ENCODE measurements around the gene ELP1. TPM values are rescaled to one million over a fixed set of nuclear protein-coding genes. Genes with fewer than 3 reads are reported as not detected.

The ELP1 gene
- polyA plus RNA-seq, 1 donor (not counting 4 experiments of a cell fraction or from before 2014, with no cell fraction given) = 49.6 TPM

DNA sequence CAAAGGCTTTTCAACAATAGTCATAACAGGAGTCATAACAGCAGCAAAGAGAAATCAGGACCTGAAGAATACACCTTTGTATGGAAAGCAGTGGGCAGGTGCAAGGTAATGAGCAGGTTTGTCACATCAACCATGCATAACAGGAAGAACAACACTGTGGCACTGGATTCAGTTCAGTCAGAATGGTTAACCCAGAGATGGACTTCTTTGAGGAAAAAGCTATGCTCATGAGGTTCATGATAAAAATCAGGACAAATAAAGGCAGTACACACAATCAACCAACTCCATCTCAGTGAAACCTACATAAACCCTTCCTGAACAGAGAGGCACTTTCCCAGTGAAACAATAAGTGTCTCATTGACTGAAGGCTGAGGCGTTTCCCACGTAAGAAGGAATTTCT lies 27.2 kb upstream of the ELP1 start:
- H3K4me1 ChIP-seq (ENCODE audit: control insufficient read depth, extremely low read depth, insufficient read depth, low read length) = no peaks in the 10 kb centered on the region
- peaks cover 10 to 20% of the 10 kb centered on the region in 2 experiments for H3K36me3 ChIP-seq (ENCODE audit: control insufficient read depth in 2 of 2, extremely low read depth in 1 of 2, insufficient read depth in 2 of 2, low read length in 2 of 2)
- H2AFZ ChIP-seq (ENCODE audit: control insufficient read depth, low read length) = no peak overlapping the region
- no peaks in the 10 kb centered on the region for H3K9me3 ChIP-seq (ENCODE audit: control insufficient read depth, low read depth, low read length)
- no peaks in the 10 kb centered on the region for H3K27me3 ChIP-seq (ENCODE audit: control insufficient read depth, extremely low read depth, insufficient read depth, low read length)
- no peak for TF ChIP-seq EZH2 (IDR thresholded peaks at IDR 0.05; ENCODE audit: low read length)
- TF ChIP-seq CTCF (optimal IDR thresholded peaks at IDR 0.05 in 1 of 3, IDR thresholded peaks at IDR 0.05 in 1 of 3, conservative IDR thresholded peaks at IDR 0.05 in 1 of 3; ENCODE audit: extremely low read depth in 1 of 3, insufficient read depth in 2 of 3, low read length in 3 of 3) = no peak
- no peak overlapping the region for H3K4me3 ChIP-seq (ENCODE audit: control insufficient read depth in 2 of 3, extremely low read depth in 1 of 3, insufficient read depth in 2 of 3, low read depth in 1 of 3, low read length in 3 of 3)
- H3K9me1 ChIP-seq (ENCODE audit: control insufficient read depth, extremely low read depth, insufficient read depth, low read length) = no peaks in the 10 kb centered on the region
- no peaks in the 10 kb centered on the region for H3K79me2 ChIP-seq (ENCODE audit: control insufficient read depth, insufficient read depth, low read length)
- DNase-seq (ENCODE audit: low read depth, low spot score) (no peak), FAIRE-seq (no peak)
- no peak overlapping the region for H3K27ac ChIP-seq (ENCODE audit: control insufficient read depth, insufficient read depth, low read length)
- H4K20me1 ChIP-seq (ENCODE audit: control insufficient read depth, extremely low read depth, insufficient read depth, low read length) = no peaks in the 10 kb centered on the region
- no peak overlapping the region for H3K4me2 ChIP-seq (ENCODE audit: control insufficient read depth, extremely low read depth, insufficient read depth, low read depth, low read length)
- dilution Hi-C loops (cut with MboI; ENCODE audit: extremely low pct_ligation_motif_present, low sequenced_read_pairs) = no loop called here
- no peak overlapping the region for H3K9ac ChIP-seq (ENCODE audit: control insufficient read depth, extremely low read depth, insufficient read depth, low read length)

DNA sequence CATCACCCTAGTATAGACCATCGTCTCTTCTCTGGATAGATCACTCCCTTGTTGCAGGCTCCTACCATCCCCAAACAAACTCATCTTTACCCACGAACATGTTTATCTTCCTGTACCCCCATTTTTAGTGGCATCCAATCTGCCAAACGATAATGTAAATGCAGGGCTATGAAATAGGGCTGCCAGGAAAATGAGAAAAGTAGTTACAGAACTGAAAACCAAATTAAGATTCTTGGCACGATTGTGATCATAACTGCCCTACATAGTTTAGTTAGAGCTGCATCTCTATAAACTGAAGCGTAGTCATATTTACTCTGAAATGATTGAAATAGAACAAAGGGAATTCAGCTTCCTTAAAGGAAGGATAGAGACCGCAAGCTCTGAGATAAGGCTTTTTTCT lies 26.4 kb upstream of the ELP1 start:
- Histone ChIP-seq H3K4me1 (ENCODE audit: control insufficient read depth, extremely low read depth, insufficient read depth, low read length) (no peaks in the 10 kb centered on the region), H3K9me3 (ENCODE audit: control insufficient read depth, low read depth, low read length) (no peaks in the 10 kb centered on the region), H3K9ac (ENCODE audit: control insufficient read depth, extremely low read depth, insufficient read depth, low read length) (no peak overlapping the region), H3K4me3 (ENCODE audit: control insufficient read depth in 2 of 3, extremely low read depth in 1 of 3, insufficient read depth in 2 of 3, low read depth in 1 of 3, low read length in 3 of 3) (no peak overlapping the region), H3K79me2 (ENCODE audit: control insufficient read depth, insufficient read depth, low read length) (no peaks in the 10 kb centered on the region), H3K36me3 (ENCODE audit: control insufficient read depth in 2 of 2, extremely low read depth in 1 of 2, insufficient read depth in 2 of 2, low read length in 2 of 2) (peaks cover 7 to 12% of the 10 kb centered on the region in 2 experiments), H3K27ac (ENCODE audit: control insufficient read depth, insufficient read depth, low read length) (no peak overlapping the region), H3K27me3 (ENCODE audit: control insufficient read depth, extremely low read depth, insufficient read depth, low read length) (no peaks in the 10 kb centered on the region), H3K9me1 (ENCODE audit: control insufficient read depth, extremely low read depth, insufficient read depth, low read length) (no peaks in the 10 kb centered on the region), H4K20me1 (ENCODE audit: control insufficient read depth, extremely low read depth, insufficient read depth, low read length) (no peaks in the 10 kb centered on the region), H3K4me2 (ENCODE audit: control insufficient read depth, extremely low read depth, insufficient read depth, low read depth, low read length) (no peak overlapping the region), H2AFZ (ENCODE audit: control insufficient read depth, low read length) (no peak overlapping the region)
- FAIRE-seq (no peak), DNase-seq (ENCODE audit: low read depth, low spot score) (no peak)
- no peak for TF ChIP-seq CTCF (optimal IDR thresholded peaks at IDR 0.05 in 1 of 3, IDR thresholded peaks at IDR 0.05 in 1 of 3, conservative IDR thresholded peaks at IDR 0.05 in 1 of 3; ENCODE audit: extremely low read depth in 1 of 3, insufficient read depth in 2 of 3, low read length in 3 of 3)
- TF ChIP-seq EZH2 (IDR thresholded peaks at IDR 0.05; ENCODE audit: low read length) = no peak
- dilution Hi-C loops (cut with MboI; ENCODE audit: extremely low pct_ligation_motif_present, low sequenced_read_pairs) = no loop called here
